ENCODE data around the gene ROBO3.

The ROBO3 gene

DNA sequence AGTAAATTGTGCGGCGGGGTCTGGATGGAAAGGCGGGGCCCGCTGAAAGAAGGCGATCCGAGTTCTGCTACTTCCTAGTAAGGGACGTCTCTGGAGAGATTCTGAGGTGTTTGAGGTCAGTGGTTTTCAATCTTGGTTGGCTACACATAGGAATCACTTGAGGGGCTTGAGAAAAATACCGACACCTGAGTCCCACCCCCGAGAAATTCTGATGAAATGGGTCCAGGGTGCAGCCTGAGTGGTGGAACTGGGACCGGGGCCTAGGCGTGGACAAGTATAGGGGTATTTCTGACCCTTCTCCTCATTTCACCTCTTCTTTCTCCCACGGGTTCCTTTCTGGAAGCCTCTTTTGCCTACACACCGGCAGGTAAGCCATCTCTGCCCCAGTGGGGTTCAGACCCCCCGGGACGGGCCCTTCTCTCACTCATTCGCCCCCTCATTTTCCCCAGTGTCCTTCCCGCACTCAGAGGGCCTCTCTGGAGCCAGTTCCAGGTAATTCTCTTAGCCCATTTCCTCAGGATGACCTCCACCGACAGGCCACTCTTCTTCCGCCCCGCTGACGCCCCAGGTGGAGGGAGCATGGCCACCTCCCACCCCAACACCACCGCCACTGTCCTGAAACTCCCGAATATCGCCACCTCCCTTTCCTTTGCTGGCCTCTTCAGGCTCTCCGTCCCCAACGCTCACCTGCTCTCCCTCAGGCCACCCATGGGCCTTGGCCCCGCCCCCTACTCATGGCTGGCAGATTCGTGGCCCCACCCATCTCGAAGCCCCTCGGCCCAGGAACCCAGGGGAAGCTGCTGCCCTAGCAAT lies 11.8 kb downstream of the ROBO3 start:
- no peak for DNase-seq

DNA sequence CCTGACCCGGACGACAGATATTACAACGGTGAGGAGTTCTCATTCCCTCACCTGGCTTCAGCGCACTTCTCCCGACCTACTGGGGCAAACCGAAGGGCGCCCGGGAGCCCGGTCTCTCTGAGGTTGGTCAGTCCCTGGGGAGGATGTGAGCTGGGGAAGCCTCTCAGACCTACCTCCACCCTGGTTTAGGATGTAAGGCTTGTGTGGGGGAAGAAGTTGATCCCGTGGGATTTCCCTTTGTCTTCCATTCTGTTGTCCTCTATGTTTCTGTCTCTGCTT lies 12.3 kb downstream of the ROBO3 start:
- DNase-seq: no peak

DNA sequence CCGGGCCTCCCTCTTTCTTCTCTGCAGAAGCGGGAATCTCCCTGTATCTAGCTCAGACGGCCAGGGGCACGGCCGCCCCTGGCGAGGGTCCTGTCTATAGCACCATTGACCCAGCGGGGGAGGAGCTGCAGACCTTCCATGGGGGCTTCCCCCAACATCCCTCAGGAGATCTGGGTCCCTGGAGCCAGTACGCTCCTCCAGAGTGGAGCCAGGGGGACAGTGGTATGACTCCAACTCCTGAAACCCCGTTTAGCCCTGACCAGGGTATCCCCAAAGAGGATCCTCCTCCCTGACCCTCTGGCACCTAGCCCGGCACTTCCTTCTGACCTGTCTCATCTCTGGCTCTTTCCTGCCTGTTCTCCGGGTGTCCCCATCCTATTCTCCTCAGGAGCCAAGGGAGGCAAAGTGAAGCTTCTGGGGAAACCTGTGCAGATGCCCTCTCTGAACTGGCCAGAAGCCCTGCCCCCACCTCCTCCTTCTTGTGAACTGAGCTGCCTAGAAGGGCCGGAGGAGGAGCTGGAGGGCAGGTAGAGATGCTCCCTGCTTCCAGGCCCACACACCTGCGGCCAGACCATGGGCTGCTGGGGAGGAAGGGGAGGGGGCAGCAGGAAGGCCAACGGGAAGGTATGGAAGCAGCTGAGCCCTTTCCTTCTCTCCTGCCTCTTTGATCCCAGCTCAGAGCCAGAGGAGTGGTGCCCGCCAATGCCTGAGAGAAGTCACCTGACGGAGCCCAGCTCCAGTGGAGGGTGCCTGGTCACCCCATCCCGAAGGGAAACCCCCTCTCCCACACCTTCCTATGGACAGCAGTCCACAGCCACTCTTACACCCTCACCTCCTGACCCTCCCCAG lies 12.9 kb downstream of the ROBO3 start:
- no peak for DNase-seq

DNA sequence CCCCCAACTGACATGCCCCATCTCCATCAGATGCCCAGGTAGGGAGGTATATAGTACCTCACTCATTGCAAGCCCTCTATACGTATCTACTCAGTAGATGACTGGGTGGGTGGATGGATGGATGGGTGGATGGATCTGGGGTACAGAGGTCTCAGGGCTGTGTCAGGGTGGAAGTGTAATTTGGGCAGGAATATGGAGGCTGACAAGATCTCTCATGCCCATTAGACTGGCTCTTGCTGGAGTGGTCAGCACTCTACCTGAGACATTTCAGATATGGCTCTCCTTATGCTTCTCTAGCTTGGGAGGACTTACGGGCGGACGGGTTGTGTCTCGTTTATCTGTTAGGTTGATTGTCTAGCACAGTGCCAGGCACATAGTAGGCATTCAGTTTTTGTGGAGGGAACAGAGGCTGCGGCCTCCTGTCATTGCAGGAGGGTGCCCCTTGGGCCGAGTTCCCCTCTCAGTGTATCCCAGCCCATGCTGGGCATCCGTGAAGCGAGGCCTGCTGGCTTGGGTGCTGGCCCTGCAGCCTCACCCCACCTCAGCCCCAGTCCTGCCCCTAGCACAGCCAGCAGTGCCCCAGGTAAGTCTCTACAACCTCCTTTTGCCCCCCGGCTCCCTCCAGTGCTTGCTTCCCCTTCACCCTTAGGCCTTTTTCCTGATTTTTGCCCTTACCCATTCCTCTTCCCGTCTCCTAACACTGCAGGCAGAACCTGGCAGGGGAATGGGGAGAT lies 13.7 kb downstream of the ROBO3 start:
- DNase-seq: no peak

DNA sequence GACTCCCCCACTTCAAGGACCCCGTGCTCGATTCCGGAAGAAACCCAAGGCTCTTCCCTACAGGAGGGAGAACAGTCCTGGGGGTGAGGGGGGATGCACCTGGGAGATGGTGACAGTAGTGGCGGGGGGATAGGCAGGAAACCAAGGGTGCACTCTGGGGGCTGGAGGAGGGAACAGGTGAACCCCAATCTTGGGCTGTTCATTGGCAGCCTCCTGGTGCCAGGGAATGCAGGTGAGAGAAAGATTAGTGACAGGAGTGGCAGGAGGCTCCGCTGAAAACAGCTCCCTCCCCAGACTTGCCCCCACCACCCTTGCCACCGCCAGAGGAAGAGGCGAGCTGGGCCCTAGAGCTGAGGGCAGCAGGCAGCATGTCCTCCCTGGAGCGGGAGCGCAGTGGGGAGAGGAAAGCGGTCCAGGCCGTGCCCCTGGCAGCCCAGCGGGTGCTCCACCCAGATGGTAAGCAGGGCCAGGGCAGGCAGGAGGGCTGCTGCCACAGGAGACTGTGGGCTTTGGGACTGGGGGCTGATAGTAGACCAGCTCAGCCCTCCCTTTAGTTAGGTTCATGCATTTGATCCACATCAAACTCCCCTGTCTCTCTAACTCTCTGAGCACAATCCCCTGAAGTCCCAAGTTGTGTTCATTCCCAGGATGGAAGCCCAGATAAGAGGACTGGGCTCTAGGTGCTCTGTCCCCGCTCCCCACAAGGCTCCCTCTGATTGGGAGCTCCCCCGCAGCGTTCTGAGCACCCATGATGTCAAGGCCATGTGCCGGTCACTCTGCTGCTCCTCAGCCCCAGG lies 14.5 kb downstream of the ROBO3 start:
- DNase-seq: no peak

DNA sequence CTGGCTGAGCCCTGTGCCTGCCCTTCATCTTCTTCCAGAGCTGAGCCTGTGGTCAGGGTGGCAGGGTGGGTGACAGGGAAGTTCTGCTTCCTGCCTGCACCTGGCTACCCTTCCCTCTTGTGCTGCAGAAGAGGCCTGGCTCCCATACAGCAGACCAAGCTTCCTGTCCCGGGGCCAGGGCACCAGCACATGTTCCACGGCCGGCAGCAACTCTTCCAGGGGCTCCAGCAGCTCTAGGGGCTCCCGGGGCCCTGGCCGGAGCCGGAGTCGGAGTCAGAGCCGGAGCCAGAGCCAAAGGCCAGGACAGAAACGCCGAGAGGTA lies 15.0 kb downstream of the ROBO3 start:
- no peak for DNase-seq

DNA sequence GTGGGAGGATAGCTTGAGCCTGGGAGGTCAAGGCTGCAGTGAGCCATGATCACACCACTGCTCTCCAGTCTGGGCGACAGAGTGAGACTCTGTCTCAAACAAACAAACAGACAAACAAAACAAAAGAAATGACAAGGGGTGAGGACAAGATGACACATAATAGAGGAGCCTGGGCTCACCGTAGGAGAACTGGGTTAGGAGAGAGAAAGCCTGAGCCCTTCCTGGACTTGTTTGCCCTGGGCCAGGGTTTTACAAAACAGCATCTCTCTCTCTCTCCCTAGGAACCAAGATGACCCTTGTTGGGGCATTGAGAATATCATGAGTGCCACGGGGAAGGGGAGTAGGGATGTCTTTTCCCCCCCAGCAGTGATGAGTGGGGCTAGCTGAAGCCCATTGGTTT lies 15.7 kb downstream of the ROBO3 start:
- no peak for DNase-seq

DNA sequence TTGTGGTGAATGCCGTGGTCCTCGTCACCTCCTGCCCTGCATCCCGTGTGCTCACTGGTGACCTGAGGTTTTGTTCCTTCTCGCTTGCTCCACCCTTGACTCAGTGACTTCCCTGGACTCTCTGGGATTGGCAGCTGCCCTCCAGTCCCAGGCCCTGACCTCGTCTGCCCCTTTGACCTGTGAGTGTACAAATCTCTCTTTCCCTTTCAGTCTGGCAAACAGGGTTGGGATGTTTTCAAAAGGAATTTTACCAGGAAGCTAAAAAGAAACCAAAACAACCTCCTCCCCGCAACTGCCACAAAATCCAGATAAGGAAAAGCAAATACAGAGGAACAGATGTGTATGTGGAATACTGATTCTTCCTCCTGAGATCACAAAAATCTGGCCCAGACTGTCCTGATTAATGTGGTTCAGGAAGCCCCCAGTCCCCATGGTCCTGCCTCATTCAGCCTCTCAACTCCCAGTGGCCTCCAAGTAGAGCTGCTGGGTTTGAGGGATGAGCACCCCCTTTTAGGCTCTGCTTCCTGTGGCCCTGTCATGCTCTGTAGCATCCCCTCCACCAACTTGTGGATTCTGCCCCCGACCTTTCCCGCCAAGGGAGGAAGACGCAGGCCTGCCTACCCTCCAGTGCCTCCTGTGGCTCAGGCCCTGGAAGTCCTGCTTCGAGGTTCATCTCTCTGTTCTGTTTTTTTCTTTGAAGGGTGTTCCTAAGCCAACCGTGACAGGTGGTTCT lies 17.3 kb downstream of the ROBO3 start:
- DNase-seq: no peak

DNA sequence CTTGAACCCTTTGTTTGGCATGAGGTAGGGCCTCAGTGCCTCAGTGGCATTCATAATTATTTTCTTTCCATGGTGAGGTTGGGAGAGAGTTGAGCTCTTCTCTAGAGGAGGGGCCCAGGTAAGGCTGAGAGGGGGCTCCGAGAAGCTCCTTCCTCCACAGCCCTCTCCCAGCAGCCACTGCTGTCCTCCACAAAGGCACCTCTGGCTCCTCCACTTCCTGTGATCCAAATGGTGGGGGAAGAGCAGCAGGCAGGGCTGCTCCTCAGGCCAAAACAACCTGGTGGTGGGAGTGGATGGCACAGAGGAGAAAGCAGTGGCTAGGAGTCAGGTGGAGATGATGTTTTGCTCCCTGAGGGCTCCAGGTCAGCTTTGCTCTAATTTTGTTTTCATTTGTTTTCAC lies 19.1 kb downstream of the ROBO3 start:
- no peak for DNase-seq

DNA sequence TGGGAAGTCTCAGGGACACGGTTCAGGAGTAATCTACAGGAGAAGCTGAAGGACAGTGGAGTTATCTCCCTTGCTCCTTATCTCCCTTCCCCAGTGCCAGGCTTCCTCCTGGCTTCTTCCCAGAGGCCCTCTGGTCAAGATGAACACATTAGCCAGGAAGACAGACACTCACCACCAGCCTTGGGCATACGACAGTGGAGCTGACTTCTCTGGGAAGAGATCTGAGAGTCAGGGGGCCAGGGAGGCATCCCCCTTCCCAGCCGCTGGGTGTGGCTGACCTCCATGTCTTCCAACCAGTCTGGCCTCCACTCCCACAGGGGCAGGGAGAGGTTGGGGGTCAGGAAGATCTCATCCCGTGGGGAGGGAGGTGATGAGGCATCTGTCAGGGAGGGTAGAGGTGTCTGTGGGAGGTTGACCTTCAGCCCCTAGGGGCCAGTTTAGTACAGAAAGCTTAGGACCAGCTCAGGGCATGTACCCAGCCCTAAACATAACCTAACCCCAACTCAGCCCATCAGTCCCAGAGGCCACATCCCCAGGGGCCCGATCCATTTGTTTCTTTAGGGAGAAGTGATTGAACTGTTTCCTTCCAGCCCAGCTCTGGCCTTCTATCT lies 19.7 kb downstream of the ROBO3 start:
- no peak for DNase-seq

DNA sequence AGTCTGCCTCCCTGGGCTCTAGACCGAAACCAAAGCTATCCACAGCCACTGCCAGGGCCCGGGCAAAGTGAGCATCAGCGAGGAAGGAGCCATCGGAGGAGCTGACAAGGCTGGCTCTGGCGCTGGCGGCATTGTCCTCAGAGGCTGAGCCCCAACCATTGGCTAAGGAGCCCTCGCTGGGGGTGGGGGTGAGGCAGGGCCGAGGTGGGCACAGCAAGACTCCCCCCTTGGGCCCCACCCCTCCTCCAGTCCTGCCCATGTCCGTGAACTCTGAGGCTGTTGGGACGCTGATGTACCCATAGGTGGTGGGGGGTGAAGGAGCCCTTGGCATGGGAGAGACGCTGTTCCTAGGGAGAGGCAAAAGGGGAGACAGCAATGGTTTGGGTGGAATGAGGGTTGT lies 21.2 kb downstream of the ROBO3 start:
- DNase-seq: no peak

DNA sequence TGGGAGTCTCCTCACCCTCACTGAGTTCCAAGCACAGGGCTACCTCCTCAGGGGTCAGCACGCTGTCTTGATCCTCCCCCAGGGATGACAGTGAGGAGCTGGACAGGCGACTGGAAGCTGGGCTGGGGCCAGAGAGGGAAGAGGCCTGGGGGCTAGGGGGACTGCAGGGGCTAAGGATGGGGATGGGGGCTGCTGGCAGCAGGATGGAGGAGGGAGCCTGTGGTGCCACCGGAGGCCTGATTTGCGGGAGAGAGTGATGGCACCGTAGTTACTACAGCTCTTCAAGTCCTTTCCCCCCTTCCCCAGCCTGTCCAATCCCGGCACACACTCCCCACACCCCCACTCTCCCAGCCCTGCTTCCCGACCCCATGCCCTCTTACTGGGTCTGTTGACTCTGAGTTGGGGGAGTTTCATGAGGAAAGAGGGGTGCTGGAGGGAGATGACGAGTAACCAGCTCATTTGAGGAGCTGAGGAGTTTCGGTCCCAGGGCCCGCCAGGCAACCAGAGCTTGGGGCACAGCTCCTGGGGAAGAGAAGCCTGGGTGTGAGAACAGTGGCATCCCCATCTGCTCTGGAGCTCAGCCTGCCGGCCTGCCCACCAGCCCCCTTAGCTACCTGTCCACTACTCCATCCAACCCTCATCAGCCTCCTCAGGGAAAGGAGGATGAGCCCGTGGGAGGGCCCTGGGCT lies 21.9 kb downstream of the ROBO3 start:
- no peak for DNase-seq

DNA sequence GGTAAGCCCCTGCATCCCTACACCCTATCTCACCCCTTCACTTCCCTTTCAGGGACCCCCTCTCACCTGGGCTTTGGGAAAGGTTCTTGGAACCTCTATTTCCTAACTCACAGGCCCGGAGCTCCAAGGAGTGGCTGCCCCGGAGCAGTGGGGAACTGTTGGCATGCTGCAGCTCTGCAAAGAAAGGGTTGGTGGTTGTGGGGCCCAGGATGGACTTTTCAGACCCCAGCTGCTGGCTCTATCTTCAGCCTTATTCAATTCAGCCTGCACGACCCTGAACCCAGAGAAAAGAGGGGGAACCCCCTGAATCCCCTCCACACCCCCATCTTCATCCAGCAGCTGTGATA lies 22.4 kb downstream of the ROBO3 start:
- DNase-seq: no peak

DNA sequence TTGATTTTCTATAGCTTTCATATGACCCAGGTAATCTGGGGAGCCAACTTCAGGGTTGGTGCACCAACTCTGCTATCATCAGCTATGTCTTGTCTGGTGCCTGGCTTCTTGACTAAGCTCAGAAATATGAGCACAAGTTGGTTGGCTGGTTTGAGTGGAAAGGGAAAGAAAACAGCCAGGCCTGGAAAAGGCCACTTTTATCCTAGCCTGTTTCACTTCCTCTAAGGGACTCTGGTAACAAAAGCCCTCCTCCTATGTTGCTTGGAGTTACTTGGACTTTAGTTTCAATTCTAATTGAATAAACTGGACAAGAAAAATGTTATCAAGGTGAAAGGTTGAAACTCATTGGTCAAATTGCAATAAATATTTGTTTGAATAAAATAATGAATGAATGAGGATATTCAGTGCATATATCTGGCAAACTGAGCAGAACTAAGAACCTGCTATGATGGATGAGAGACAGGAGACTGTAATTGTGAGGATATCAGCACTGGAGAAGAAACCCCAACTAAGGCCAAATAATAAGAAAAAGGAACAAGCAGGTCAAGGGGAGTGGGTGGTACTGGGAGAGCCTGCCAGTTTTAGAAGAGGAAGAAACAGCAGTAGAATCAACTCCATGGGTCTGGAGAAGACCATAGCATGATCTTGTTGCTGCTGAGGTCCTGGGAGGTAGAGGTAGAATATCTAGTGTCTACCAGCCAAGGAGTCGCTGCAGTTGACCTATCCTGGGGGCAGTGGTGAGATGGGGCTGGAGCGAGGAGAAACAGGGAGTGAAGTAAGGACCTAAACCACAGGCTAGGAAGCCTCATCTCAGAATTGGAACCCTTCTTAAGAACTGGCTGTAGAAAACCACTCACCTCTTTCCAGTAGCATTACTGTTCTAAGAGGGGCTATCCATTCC lies 24.2 kb downstream of the ROBO3 start:
- DNase-seq: no peak

DNA sequence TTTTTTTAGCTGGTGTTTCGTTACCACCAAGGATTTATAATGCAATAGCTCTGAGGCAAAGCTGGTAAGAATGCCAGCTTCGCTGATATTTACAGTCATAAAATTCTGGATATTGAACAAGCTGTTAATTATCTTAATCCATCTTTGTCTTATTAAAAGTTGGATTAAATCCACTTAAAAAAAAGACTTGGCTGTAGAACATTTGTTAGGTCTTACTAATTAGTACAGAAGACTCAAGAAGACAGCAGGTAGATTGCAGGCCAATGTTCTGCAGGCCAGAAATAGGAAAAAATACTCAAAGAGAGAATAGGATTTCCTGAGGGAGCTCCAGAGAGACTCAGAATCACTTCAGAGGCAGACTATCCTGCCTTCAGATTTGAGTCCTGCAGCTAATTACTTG lies 24.9 kb downstream of the ROBO3 start:
- no peak for DNase-seq

DNA sequence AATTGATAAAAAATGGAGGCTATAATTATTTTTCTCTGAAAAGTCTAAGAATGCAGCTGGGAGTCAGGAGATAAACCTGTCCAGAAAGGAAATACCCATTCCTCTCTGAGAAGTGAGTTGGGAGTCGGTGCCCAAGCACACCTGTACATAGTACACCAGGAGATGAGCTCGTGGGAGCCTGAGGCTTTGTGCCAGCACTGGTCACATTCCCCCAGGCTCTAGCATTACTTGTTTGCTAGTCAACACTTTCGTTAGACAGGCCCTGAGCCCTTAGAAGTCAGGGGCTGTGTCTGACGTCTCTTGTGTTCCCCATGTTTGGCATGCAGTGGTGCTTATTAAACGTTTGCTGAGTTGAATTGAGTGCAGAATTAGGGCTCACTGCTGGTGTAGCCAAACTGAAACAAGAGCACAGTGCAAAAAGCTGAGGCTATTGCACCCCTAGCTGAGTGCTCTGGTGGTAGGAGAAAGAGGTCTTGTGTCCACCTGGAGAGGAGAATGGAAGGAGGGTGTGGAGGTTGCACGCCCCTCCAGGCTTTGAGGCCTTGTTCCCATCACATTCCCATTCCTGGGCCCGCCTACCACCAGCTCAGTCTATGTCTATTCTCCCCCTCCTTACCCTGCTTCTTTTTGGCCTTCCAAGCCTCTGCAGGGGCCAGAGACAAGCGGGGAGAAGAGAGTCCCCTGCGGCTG lies 25.6 kb downstream of the ROBO3 start:
- no peak for DNase-seq

DNA sequence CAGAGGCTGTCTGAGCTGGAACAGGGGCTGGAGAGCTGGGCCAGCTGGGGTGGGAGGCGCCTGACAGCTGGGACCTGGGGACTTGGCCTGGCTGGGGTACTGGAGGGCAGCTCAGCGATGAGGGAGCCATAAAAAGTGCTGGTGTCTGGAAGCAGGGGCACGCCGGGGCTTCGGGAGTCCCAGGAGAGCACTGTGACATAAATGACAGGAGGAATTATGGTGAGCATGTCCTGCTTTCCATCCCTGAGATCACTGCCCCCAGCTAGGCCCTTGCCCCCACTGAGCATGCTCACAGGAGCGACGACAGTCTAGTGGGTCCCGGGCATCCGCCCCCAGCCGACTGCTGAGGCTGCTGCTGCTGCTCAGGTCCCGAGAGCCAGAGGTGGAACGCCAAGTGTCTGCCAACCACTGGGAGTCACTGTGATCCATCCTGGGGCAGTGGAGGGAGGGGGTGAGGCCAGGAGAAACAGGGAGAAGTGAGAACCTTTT lies 26.2 kb downstream of the ROBO3 start:
- DNase-seq: no peak

DNA sequence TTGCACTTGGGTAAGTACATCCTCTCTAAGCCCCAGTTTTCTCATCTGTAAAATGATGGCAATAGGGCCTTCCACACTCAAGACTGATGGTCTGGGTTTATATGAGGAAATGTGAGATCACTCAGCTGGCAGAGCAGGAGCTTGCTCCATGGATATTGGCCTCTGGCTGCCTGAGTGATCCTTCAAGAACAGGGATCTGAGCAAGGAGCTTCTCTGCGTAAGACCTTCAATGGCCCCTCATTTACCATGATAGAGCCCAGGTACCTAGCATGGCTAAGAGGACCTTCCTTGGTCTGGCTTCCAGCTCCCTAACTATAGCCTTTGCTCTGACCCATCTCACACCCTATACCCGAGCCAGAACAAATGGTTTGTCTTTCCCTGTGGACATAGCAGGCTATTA lies 26.9 kb downstream of the ROBO3 start:
- no peak for DNase-seq

DNA sequence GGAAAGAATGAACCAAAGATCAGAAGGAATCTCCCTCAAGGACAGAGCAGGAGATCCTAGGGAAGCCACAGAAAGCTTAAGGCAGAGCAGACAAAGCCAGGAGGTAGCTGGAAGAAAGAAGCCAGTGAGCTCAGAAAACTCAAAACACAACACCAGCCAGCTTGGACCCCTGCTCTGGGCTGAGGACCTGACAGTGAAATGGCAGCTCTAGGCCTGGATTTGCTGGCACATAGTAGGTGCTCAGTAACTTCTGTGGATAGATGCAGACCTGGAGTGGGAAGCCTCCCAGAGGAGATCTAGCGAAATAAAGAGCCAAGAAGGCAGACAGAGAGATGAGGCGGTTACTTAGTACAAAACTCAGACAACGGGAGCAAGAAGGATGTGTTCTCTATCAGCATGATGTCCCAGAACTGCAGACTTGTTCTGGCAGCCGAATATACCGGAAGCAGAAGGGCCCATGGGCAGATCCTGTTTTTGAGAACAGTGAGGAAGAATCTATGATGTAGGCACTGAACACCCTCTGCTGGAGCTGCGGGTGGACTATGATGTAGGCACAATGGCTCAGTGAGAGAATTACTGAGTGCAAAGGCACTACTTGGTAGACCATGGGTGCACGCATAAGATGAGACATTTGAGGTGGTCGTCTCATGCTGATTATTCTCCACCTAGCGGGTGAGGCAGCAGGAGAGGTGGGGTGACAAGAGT lies 27.7 kb downstream of the ROBO3 start:
- no peak for DNase-seq

Measured in left hindlimb (tissue), 1 donor.